Esophagus muscularis mucosa (tissue), 3 donors: Measurements from ENCODE around the gene OOSP1.

Experiments used
- CTCF ChIP-seq, 3 experiments: fragments of 200-600 bp in 2 of 3; fragments of 450-650 bp in 1 of 3; sonication (generic) in 2 of 3; IDR thresholded peaks; one replicate each; pipeline ENCODE4 v1.5.1; 2017 to 2019; ENCODE audit warnings: antibody characterized with exemption in 3 of 3, mild to moderate bottlenecking in 2 of 3, moderate library complexity in 1 of 3
- POLR2A ChIP-seq: fragments of 450-650 bp; IDR thresholded peaks from one replicate; pipeline ENCODE4 v1.6.1; 2017; ENCODE audit warnings: antibody characterized with exemption, moderate library complexity, mild to moderate bottlenecking, low read depth

GRCh38 chr11:59999691-60000090 lies 61.5 kb downstream of the OOSP1 start:
- no peak for TF ChIP-seq CTCF (IDR thresholded peaks at IDR 0.05)
- TF ChIP-seq POLR2A = no peak
